Left lobe of liver (tissue), 2 donors: ENCODE results near the gene FBXO34. TPM values are rescaled to one million over a fixed set of nuclear protein-coding genes. Genes with fewer than 3 reads are reported as not detected.

Source experiments
- ATAC-seq: fragments of 200-7000 bp; cut with Tn5 transposase; one replicate; pipeline ENCODE4 v1.9.1; 2020; ENCODE audit warnings: mild to moderate bottlenecking, moderate library complexity
- DNase-seq: peaks from one replicate; pipeline ENCODE4 v3.0.0-alpha.2; 2020; ENCODE audit warnings: low spot score
- total RNA-seq: library from RNA; stranded (reverse); gene quantifications from one replicate; pipeline ENCODE4 v1.2.1, GENCODE V29; 2021
- donor health status: DM: no; HTN: no; CAD: no; lungs with moderate emphysema.
- donor health status: DM: no; HTN: yes; CAD: no.

Gene FBXO34, protein sequence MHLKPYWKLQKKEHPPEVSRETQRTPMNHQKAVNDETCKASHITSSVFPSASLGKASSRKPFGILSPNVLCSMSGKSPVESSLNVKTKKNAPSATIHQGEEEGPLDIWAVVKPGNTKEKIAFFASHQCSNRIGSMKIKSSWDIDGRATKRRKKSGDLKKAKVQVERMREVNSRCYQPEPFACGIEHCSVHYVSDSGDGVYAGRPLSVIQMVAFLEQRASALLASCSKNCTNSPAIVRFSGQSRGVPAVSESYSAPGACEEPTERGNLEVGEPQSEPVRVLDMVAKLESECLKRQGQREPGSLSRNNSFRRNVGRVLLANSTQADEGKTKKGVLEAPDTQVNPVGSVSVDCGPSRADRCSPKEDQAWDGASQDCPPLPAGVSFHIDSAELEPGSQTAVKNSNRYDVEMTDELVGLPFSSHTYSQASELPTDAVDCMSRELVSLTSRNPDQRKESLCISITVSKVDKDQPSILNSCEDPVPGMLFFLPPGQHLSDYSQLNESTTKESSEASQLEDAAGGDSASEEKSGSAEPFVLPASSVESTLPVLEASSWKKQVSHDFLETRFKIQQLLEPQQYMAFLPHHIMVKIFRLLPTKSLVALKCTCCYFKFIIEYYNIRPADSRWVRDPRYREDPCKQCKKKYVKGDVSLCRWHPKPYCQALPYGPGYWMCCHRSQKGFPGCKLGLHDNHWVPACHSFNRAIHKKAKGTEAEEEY
- 5.8 TPM for total RNA-seq

DNA sequence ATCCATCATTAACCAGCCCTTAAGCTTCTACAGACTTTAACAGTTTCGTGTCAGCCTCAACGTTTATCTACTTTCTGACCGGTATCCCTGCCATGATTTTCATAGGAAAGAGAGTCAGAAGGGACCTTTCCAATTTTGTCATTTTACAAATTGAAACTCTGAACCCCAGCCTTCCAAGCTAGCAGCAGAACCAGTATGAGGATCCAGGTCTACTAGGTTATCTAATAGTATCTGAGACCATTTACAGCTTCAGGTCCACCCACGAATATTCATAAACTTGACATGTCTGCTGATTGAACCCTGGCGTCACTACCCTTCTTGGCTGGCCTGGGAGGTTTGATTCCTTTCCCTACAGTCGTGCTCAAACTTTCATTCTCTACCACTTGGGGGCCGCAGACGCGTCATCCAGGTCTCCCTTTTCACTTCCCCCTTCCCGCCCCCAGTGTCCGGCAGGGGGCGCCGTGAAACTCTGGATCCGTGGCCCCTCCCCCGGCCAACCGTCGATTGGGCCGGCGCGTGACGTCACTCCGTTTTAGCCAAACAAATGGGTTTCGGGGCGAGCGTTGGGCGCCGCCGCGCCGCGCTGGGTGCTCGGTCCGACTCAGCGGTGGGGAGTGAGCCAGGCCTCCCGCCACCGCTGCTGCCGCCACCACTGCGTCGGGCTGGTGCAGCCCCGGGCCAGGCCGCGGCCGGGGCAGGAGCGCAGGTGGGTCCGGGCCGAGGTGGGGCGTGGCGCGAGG, at the start of gene FBXO34:
Gene FBXO34, plus strand, starts transcription at position 590 of the 740 bp plus-strand sequence. CDS start 78,970 bp downstream, outside the sequence.
- DNase-seq (peak; percentile 99), ATAC-seq (peak; percentile 97)

DNA sequence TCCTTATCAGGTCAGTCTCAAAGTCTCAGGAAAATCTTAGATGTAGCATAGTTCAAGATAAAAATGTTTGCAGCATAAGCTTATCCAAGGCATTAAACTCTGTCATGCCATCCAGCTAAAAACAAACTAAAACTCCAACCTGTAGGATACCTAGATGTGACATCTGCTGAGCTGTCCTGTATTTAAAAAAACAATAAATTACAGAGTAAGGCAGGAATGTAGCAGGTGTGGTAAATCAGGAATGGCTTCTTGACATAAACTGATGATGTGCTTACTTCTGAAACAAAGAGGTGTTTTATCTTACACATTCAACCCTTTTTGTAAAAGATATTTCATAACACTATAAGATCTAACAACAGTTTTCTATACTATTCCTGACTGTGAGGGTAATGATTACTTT, 49.3 kb upstream of the FBXO34 start:
- ATAC-seq (no peak), DNase-seq (no peak)

DNA sequence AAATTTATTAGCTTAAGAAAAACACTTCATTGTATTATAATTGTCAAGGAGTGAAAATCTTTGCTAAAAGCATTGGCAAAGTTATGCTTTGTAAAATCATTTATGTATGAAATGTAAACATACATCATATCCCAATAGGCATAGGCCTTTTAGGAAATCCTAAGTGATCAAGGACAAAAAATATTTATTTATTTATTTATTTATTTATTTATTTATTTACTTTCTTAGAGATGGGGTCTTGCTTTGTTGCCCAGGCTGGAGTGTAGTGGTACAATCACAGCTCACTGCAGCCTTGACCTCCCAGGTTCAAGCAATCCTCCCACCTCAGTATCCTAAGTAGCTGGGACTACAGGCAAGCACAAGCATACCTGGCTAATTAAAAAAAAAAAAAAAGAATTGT, 47.9 kb upstream of the FBXO34 start:
- ATAC-seq, result no peak
- no peak for DNase-seq

DNA sequence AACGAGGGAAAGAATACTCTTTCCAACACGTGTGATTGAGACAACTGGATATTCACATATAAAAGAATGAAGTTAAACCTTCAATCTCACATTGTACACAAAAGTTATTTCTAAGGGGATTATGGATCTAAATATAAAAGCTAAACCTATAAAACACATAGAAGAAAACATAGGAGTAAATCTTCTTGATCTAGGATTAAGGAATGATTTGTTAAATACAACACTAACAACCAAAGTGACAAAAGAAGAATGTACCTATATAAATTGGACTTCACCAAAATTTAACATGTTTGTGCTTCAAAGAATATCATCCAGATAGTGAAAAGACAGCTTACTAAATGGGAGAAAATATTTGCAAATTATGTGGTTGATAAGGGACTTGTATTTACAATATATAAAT, 43.0 kb upstream of the FBXO34 start:
- DNase-seq (no peak), ATAC-seq (no peak)

DNA sequence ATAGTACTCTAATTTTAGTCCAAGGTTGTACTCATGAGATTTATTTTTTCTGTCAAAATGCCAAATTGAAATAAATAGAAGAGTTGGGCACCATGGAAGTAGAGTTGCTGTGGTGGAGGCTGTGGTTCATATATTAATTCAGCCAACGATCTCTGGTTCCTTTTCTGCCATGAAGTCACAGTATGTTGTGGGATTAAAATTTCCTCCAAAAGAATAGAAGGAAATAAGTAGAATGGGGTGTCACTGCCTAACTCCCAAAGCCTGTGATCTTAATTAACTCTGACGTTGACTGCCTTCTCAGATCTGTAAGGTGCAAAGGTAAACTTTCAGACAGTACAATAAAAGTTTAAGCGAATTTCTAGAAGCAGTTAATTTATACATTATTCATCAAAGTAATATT, 37.6 kb upstream of the FBXO34 start:
- no peak for DNase-seq
- ATAC-seq, result no peak

DNA sequence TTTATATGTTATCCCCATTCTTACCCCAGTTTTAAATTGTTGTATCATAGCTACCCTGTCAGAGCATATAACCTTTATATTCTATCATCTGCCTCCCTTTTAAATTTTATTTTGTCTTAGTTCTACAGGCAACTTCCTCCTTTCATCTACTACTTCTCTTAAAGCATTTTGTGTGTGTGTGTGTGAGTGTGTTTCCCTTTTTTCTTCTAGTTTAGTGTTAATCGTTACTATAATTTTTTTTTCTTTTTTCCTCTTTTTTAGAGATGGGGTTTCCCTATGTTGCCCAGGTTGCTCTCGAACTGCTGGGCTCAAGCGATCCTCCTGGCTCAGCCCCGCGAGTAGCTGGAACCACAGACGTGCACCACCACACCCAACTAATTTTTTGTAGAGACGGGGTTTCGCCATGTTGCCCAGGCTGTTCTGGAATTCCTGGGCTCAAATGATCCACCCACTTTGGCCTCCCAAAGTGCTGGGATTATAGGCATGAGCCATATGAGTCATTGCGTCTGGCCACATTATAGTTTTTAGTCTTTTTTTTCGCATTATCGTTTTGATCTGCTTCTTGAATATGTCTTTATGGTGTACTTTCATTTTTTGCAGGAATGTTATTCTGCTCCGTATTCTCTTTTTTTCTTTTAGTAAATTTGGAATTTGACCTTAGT, 33.1 kb upstream of the FBXO34 start:
- DNase-seq, result no peak
- ATAC-seq, result no peak

DNA sequence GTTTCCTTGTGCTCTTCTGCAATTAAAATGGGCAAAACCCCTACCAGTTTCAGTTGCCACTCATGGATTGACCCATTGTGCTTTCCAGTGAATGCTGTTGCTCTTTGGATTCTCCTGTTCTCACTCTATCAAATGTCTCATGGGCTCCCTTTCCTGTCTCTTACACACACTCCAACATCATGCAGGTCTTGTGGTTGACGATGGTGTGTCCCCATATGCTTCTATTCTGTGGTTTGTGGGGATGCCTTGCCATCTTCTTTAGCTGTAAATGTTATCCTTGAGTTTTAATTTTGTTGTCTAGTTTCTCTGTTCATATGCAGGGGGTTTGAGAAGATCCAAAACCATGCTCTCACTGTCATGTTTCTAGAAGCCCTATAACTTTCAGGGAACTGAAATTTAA, 31.9 kb upstream of the FBXO34 start:
- ATAC-seq, result no peak
- DNase-seq, result no peak

DNA sequence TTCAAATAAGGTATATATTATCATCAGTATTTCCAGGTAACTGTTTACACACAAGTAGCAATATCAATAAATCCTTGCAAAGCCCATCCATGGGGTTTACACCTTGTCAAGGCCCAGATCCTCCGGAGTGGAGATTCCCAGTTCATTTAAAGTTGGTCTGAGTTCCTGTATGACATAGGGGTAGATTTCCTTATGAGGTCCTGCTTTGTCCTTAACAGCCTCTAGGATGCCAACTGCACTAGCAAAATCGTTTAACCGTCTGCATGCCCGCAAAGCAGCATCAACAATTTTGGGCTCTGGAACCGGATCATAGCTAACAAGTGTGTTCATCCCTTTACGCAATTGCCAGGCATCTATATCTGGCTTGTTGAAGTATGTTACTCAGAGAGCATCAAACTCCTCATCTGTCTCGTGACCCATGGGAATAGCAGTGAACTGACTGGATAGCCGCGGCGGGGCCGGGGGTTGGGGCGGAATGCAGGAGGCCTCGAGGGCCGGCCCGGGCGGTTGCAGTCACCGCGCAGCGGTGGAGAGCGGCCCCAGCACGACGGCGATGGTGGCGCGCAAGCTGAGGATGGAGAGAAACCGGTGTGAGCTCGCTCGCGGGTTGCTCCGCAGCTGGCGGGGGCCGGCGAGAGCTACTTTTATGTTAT, 30.6 kb upstream of the FBXO34 start:
- ATAC-seq, result no peak
- no peak for DNase-seq

DNA sequence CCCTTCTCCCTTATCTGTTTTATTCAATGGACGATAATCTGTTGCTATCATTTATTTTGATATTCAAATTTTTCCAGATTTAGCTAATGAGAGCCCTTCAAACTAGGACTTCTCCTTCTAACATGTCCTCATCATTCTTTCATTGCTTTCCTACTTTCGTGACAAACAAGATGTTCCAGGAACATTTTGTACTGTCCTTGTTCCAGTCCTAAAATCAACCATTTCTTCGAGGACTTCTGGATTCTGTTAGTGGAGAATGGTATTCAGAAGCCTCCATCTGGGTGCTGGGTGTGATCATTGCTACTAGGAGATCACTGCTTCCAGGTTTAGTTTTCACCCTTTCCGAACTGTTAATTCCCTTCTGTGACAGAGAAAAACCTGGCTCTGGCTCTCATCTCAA, 29.5 kb upstream of the FBXO34 start:
- no peak for DNase-seq
- ATAC-seq, result no peak

DNA sequence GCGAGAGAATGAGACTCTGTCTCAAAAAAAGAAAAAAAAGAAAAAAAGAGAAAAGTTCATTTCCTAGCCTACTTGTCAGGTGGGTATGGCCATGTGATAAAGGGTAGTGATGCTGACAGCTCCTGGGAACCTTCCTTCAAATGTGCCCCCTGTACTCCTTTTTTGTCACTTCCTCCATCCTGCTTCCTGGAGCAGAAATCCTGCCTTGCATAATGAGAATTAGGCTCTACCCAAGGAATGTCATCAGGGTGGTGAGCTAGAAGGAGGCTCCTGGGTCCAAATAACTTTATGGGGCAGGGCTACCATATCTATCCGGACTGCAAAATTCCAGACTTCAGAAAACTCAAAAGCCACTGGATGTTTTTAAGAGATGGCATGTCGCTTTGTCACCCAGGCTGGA, 27.8 kb upstream of the FBXO34 start:
- no peak for ATAC-seq

DNA sequence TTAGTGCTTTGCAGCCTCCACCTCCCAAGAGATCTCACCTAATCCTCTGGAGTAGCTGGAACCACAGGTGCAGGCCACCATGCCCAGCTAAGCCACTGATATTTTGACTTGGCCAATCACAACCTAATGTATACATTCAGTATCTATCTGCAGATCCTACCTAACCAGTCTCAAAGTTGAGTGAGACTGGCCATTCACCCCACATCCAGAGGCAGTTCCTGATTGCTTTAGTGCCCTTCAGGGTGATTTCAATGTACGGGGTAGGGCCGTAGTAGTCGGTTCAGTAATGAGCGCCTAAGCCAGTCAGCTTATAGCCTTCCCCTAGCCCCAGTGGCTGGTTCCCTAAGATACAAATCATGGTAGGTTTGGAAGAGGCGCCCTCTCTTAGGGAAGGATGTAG, 27.4 kb upstream of the FBXO34 start:
- DNase-seq (no peak), ATAC-seq (no peak)

More for the DNA sequence above, 27.8 kb upstream of the FBXO34 start:
- no peak for DNase-seq

DNA sequence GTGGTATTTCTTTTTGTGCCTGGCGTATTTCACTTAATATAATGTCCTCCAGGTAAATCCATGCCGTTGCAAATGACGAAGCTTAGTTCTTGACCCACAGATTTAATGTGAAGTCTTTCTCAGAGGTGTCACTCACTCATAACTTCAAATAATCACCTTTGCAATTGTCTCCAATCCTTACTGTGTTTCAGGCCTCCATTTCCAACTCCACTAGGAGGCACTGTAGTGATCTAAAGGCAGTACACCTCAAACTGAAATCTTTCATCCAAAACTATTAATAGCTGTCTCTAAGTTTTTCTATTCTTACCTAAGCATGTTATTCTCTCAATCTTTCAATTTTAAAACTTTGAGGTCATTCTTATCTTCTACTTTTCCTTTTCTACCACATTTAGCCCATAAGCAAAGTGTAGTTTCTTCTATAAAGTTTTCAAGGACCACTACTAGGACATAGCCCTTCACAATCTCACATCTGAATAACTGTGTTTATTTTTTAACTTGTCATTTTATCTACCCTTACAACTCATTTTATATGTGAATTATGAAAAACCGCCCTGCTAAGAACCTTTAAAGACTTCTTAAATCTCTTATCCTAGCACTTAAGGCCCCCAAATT, 25.5 kb upstream of the FBXO34 start:
- no peak for DNase-seq

DNA sequence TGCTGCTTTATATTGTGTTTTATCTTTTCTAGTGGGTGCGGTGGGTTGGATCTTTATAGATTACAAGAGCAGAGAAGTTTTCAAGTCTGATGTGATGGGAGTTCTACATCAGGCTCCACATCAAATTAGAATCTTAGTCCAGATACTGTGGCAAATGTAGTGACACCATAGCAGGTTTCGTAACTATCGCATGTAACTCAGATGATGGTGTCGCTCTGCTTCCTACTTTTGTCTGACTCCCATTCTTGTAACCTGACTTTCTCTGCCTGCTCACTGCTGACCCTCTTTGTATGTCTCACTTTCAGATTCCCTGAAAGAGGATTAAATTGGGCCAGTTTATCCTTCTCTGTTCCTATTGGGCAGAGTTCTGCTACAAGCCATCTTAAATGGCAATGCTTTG, 22.8 kb upstream of the FBXO34 start:
- DNase-seq (no peak), ATAC-seq (no peak)

More for the DNA sequence above, 25.5 kb upstream of the FBXO34 start:
- peak; percentile 76 for ATAC-seq

DNA sequence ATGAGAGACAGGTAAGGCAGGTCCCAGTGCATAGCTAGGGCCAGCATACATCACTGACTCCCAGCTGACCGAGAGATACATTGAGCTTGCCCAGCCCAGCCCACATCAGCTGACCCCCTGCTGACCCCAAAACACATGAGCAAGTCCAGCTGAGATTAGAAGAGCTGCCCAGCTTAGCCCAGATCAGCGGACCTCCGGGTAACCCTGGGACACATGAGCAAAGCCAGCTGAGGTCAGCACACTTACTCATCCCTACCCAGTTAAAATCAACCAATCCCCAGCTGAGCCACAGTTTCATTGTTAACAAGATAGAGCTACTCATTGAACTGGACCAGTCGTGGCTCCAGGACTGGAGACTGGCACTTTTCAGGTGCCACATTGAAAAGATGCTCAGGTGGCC, 21.8 kb upstream of the FBXO34 start:
- DNase-seq (no peak), ATAC-seq (no peak)

DNA sequence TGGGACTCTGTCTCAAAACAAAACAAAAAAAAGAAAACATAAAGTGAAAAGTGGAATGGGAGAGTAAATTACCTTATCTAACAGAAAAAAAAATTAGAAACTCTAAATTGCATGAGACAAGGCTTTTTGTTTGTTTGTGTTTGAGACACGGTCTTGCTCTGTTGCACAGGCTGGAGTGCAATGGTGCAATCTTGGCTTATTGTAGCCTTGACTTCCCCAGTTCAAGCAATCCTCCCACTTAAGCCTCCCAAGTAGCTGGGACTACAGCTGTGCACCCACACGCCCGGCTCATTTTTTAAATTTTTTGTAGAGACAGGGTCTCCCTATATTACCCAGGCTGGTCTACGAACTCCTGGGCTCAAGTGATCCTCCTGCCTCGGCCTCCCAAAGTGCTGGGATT, 17.9 kb upstream of the FBXO34 start:
- DNase-seq (no peak), ATAC-seq (no peak)

DNA sequence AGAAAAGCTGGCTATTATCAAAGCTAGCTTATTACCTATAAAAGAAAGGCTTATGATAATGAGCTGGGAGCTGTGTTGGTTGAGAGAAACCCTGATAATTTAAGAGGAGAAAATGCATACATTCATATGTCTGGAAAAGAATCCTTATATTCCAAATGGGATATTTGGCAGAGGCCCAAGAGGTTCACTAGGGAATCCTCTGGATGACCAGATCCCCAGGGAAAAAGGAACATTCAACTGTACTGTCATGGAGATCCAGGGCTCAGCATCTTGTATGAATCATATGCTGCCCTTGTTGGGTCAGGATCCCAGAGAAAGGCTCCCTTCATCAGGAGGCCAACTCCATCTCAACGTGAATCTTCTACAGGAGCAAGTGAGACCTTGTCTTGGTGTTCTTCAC, 16.6 kb upstream of the FBXO34 start:
- DNase-seq (no peak), ATAC-seq (no peak)

DNA sequence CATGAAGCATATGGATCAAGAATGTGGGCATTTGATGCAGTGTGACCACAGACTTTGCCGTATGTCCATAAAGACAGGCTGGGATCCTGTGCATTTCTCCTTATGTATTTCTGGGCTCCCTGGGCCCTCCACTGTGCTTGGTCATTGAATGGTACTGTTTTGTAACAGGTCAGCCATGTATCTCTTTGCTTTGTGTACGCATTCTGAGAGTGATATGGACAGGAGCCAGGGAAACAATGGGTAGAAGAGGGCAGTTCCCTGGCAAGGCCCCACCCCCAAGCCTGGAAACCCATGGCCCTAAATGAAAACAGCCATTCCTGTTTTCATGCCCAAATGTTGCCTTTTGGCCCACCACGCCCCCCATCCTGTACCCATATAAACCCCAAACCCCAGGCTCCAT, 15.2 kb upstream of the FBXO34 start:
- ATAC-seq (no peak), DNase-seq (no peak)

DNA sequence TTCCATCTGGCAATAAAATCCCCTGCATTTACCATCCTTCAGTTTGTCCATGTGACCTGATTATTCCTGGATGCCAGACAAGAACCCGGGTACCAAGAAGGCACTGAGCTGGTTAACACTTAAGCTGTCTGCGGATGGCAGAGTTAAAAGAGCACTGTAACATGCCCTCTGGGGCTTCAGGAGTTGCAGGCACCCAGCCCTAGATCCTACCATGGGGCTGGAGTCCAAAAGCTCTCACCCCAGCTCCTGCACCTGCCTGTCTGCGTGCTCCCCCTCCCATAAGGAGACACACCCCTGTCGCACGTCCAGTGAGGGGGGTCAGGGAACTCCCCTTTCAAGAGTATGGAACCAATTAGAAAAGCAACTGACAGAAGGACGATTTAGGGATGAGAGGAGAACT, 14.6 kb upstream of the FBXO34 start:
- ATAC-seq, result no peak

DNA sequence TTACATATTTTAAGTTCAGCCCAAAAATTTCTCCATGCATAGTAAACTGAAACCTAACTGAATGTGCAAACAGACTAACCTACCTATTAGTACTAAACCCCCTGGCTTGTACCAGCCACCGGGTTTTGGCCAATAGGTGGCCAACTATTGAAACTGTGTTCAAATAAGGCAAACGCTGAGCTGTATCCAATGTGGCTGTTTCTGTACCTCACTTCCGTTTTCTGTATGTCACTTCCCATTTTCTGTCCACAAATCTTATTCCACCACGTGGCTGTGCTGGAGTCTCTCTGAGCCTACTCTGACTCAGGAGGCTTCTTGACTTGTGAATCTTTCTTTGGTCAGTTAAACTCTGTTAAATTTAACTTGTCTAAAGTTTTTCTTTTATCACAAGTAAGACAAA, 6.0 kb upstream of the FBXO34 start:
- DNase-seq (no peak), ATAC-seq (no peak)

More for the DNA sequence above, 14.6 kb upstream of the FBXO34 start:
- DNase-seq, result no peak

DNA sequence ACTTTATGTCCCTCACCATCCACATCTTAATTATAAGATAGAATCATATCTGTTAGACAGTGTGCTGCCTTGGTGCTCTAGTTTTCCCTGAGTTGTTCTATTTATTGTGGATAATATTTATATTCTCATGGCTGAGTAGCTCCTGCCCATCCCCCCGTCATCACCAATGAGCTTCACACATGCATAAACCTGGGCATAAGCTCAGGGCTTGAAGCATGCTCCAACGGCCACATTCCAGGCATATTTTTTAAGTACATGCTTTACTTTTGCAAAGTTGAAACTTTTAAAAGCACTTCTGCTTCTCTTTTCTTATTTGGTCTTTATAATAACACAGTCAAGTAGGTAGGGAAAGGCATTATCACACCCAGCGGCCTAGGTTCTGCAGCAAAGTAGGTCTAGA, 3.4 kb upstream of the FBXO34 start:
- ATAC-seq (no peak), DNase-seq (no peak)
